Stimulated activated CD8-positive, alpha-beta memory T cell treated with anti-CD3 and anti-CD28 coated beads, Interleukin-7, amount 100 ng/mL, for 4 hours (primary cell): ENCODE measurements around the gene MAPKAP1.
"Not testable (repeated sequence)": the region's sequence is repeated elsewhere in the genome, so short reads cannot be mapped to it uniquely, and the experiment has no call there.

Experiments used
- DNase-seq, 2 donors: peaks; one replicate each; pipeline ENCODE4 v3.0.0-alpha.2; 2020; ENCODE audit warnings: low read depth in 2 of 2

The MAPKAP1 gene

GRCh38 chr9:125732562-125732961 lies 25.6 kb upstream of the MAPKAP1 start:
- no peak for DNase-seq

GRCh38 chr9:125730168-125730567 lies 23.2 kb upstream of the MAPKAP1 start:
- no peak for DNase-seq

DNA sequence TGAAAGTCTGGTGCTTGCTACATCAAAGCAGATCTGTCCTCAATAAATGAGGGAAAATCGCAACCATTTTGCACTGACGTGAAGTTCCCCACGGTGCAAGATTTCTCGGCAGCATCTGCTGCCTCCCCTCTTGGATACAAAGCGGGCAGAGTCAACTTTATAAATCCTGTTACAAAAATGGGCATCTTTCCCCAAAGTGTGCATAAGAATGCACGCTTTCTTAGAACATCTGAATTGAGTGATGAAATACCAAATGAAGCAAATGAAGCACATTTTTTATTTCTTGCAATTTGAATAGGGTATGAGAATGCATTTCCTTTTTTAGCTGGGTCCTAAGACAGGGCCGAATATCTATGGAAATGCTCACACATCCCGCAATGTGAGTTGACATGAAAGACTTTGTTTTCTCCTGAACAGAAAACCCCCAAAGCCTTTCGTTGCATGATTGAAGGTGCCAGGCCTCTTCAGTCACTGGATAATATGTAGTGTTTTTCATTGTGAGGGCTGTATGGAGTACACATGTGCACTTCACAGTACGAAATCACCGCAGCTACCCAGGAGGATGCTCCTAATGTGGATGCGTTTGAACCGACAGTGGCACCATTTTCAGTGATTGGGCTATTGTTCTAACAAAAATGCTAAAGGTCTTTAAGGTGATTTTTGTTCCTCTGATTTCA lies 19.6 kb upstream of the MAPKAP1 start:
- no peak for DNase-seq

- no peak for DNase-seq
These were observed 430 bp upstream of the MAPKAP1 start for GRCh38 chr9:125707472-125707804.

DNA sequence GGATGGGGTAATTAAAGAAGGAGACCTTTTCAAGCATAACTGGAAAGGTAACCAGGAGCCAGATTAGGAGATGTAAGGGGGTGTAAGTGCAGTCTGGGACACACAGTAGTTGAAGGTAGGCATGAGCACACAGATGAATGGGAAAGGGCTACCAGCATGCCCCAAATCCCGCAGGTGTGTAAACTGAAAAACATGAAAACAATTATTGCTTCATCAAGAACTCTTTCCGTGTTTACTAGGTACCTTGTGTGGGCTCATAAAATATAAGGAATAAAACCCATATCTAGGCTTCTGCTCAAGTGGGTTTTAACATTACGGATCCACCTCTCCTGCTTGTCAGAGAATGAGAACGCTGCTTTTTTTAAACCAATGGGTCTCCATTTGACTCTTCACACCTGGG lies 1.1 kb downstream of the MAPKAP1 start:
- no peak for DNase-seq

- no peak for DNase-seq
These were observed 3.3 kb downstream of the MAPKAP1 start for GRCh38 chr9:125703662-125704061.

- DNase-seq, result no peak
These were observed 5.7 kb downstream of the MAPKAP1 start for GRCh38 chr9:125701351-125701750.

DNA sequence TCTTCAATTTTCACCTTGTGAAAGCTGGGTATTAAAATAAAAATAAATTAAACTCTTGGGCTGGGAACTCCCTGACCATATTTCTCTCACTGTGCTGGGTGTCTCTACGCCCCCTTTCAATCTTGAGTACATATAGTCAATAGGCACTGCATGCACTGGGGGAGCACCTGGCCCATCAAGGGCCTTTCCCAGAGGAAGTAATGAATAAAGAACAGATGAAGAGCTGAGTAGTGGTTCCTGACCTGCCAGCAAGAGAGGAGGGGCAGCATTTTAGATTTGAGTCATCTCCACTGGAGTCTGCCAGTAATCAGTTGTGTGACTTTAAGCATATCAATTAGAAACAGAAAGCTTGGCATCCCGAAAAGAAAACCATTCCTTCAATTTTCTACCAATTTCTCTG lies 6.2 kb downstream of the MAPKAP1 start:
- no peak for DNase-seq

GRCh38 chr9:125699870-125700269 lies 7.1 kb downstream of the MAPKAP1 start:
- DNase-seq, result no peak

GRCh38 chr9:125696106-125696647 lies 10.8 kb downstream of the MAPKAP1 start:
- no peak for DNase-seq

DNA sequence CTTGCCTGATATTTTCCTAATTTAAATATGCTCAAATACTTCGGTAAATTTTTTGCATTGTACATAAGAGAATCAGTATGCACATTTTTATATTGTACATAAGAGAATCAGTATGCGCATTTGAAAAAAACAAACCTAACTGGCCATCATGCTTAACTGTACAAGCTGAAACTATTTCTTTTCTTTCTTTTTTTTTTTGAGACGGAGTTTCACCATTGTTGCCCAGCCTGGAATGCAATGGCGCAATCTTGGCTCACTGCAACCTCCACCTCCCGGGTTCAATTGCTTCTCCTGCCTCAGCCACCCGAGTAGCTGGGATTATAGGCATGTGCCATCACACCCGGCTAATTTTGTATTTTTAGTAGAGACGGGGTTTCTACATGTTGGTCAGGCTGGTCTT lies 11.5 kb downstream of the MAPKAP1 start:
- DNase-seq, result not testable (repeated sequence)

DNA sequence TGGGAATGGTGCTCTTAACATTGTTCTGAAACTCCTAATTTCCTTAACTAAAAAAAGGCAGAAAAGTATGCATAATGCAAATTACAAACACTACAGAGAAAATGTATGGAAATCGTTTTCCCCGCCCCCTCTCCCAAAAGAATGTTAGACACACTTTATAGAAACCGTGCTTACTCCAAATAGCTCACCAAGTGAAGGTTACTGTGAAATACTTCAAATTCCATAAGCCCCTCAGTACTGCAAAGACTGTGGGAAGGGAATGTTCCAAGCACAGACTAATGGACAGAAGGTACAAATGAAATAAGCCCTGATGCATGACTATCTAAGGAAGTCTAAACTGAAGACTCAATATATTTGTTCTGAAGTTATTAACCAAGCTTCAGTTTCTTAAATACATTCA lies 12.5 kb downstream of the MAPKAP1 start:
- DNase-seq, result no peak

DNA sequence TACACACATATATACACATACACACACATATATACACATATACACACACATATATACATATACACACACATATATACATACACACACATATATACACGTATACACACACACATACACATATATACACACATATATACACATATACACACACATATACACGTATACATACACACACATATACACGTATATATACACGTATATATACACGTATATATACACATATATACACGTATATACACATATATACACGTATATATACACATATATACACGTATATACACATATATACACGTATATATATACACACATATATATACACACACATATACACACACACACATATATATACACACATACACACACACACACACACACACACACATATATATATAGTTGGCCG lies 13.5 kb downstream of the MAPKAP1 start:
- DNase-seq, result not testable (repeated sequence)

DNA sequence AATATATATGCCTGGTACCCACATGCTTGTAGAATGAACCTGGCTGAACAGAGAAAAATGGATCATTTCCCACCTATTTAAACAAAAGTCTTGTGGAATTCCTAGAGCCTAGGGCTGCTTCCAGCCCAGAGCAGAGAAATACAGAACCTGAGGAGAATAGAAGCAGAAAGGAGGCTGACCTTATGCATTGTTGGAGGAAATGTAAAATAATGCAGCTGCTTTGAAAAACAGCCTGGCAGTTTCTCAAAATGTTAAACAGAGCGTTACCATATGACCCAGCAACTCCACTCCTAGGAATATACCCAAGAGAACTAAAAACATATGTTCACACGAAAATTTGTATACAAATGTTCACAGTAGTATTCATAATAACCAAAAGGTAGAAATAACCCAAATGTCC lies 15.1 kb downstream of the MAPKAP1 start:
- DNase-seq, result no peak

DNA sequence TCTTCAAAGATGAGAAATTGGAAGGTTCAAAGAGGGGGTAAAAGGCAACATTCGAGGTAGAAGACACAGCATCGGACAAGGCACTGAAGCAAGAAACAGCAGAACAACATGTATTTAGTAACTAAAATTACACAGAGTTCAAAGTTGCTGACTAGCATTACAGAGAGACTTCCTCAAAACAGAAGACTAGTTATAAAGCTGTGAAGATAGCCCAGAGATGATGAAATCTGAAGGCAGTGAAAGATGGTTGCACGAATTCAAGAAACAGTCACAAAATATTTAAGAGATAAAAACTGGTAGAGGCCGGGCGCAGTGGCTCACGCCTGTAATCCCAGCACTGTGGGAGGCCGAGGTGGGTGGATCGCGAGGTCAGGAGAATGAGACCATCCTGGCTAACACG lies 16.3 kb downstream of the MAPKAP1 start:
- no peak for DNase-seq

DNA sequence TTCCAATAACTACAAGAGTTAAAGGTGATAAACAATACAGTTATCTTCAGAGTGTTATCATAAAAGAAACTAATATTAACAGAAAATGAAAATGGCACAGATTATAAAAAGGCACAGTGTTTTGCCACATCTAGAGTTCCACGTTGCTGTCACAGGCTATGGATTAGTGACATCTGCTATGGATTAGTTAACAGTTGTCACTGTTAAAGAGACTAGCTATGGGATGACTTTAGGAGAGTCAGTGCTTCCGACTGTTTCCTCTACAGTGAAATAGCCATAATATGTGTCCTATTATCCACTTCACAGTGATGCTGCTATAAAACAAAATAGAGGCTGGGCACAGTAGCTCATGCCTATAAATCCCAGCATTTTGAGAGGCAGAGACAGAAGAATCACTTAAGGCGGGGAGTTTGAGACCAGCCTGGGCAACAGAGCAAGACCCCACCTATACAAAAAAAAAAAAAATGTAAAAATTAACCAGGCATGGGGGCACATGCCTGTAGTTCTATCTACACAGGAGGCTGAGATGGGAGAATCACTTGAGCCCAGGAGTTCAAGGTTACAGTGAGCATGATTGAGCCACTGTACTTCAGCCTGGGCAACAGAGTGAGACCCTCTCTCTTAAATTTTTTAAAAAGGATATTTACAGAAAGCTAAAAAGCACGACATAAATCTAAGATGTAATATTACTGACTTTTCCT lies 19.7 kb downstream of the MAPKAP1 start:
- no peak for DNase-seq

DNA sequence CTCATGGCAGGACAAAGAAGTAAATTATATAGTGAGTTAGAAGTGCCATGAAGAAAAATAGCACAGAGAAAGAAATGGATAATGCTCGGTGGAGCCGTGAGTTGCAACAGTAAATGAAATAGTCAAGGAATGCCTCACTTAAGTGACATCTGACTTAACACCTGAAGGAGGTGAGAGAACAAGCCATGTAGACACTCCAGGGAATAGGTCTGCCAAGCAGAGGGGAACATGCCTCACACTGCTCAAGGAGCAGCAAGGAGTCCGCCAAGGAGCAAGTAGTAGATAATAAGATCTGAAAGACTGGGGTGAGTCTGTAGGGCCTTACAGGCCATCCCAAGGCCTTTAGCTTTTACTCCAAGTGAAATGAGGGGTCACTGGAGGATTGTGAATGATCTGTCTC lies 21.8 kb downstream of the MAPKAP1 start:
- no peak for DNase-seq

- DNase-seq, result no peak
These were observed 23.5 kb downstream of the MAPKAP1 start for GRCh38 chr9:125683486-125683885.

DNA sequence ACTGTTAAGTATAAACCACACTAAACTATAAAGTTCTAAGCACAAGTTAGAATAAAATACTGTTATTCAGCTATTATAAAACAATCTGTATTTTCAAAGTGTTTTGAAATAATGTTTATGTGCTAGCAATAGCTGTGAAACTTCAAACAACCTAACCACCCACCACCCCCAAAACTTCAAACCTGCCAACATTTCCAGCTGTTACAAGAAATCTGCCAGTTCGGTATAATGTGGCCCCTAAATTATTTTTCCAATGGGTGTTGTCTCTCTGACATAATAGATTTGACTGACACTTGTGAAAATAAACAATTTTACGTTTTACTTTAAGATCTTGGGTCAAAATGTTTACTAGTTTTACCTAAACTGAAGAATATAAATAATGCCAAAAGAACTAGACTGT lies 24.7 kb downstream of the MAPKAP1 start:
- no peak for DNase-seq

- DNase-seq, result no peak
These were observed 25.4 kb downstream of the MAPKAP1 start for GRCh38 chr9:125681657-125682056.

GRCh38 chr9:125681086-125681622 lies 25.9 kb downstream of the MAPKAP1 start:
- DNase-seq, result no peak

GRCh38 chr9:125680445-125680844 lies 26.6 kb downstream of the MAPKAP1 start:
- DNase-seq, result no peak

DNA sequence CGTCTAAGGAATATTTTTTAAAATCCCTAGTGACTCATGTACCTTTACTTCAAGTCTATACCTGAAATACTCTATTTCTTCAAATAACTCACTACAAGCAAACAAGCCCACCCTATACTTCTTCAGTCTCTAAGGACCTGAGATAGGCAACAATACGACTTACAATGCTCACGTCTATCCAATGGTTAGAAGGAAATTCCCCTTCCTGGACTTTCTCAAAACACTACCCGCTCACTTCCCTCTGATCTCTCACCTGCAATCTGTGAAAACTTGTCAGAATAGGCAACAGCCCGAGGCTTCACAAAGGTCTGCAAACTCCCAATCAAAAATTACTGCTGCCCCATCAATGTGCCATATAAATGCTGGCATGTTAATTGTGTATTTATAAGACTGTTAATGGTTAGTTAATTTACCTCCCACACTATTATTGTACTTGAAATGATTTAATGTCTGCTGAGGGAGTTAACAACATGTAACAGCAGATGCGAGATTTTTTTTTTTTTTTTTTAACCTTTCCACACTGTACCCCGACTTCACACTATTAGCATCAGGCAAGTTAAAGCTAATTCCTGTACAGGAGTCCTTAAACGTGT lies 27.3 kb downstream of the MAPKAP1 start:
- DNase-seq, result no peak
